WTC11 (cell line): ENCODE data around the gene HYI. TPM values are rescaled to one million over a fixed set of nuclear protein-coding genes. Genes with fewer than 3 reads are reported as not detected.

ENCODE experiments used
- ATAC-seq: fragments of 200-7000 bp; cut with Tn5 transposase; 2 replicates; pipeline ENCODE4 v1.10.0; 2021; ENCODE audit warnings: mild to moderate bottlenecking, moderate library complexity
- CTCF ChIA-PET: fragments of 300-600 bp; sonication (Branson Sonifier 250); formaldehyde crosslinking; loops from one replicate; lab custom pipeline; 2021; ENCODE audit warnings: antibody characterized with exemption; lab: Charles Lee
- POLR2A ChIA-PET: fragments of 350-600 bp; sonication (Branson Sonifier 250); formaldehyde crosslinking; loops from one replicate; lab custom pipeline; 2021; ENCODE audit warnings: antibody characterized with exemption; lab: Charles Lee
- DNase-seq: peaks from one replicate; pipeline ENCODE4 v3.0.0; 2021; ENCODE audit warnings: low spot score
- H3K27ac Mint-ChIP-seq: 2 replicates; pipeline ENCODE4 v1.8.0; 2021; ENCODE audit warnings: mixed read lengths
- H3K27me3 Mint-ChIP-seq: 2 replicates; pipeline ENCODE4 v1.8.0; 2021; ENCODE audit warnings: low read depth, mild to moderate bottlenecking, moderate library complexity, mixed read lengths
- H3K36me3 Mint-ChIP-seq: 2 replicates; pipeline ENCODE4 v1.8.0; 2021; ENCODE audit warnings: mixed read lengths
- H3K4me1 Mint-ChIP-seq: 2 replicates; pipeline ENCODE4 v1.8.0; 2022; ENCODE audit warnings: mixed read lengths
- H3K4me3 Mint-ChIP-seq: 2 replicates; pipeline ENCODE4 v1.8.0; 2021; ENCODE audit warnings: mild to moderate bottlenecking, moderate library complexity, mixed read lengths
- H3K9me3 Mint-ChIP-seq: 2 replicates; pipeline ENCODE4 v1.8.0; 2021; ENCODE audit warnings: mixed read lengths
- ARID4B ChIP-seq: sonication (generic); formaldehyde crosslinking; IDR thresholded peaks from 2 replicates; pipeline ENCODE4 v1.8.0; 2023; ENCODE audit warnings: missing genetic modification reagents, mild to moderate bottlenecking, borderline replicate concordance
- E2F1 ChIP-seq: sonication (generic); formaldehyde crosslinking; IDR thresholded peaks from 2 replicates; pipeline ENCODE4 v1.8.0; 2022; ENCODE audit warnings: mild to moderate bottlenecking, missing genetic modification reagents
- E2F4 ChIP-seq: sonication (generic); formaldehyde crosslinking; IDR thresholded peaks from 2 replicates; pipeline ENCODE4 v1.8.1; 2022; ENCODE audit warnings: low read depth, mild to moderate bottlenecking, moderate library complexity, missing genetic modification reagents, borderline replicate concordance
- EMX1 ChIP-seq: fragments of 250-450 bp; sonication (Bioruptor Pico); IDR thresholded peaks from 2 replicates; pipeline ENCODE4 v1.8.0; 2021; ENCODE audit warnings: mild to moderate bottlenecking
- ETV6 ChIP-seq: sonication (generic); formaldehyde crosslinking; IDR thresholded peaks from 2 replicates; pipeline ENCODE4 v1.8.1; 2022; ENCODE audit warnings: mild to moderate bottlenecking, missing genetic modification reagents
- FOXJ3 ChIP-seq: sonication (generic); formaldehyde crosslinking; IDR thresholded peaks from 2 replicates; pipeline ENCODE4 v1.9.0; 2021; ENCODE audit warnings: missing genetic modification reagents, mild to moderate bottlenecking, borderline replicate concordance
- HMGXB4 ChIP-seq: sonication (generic); formaldehyde crosslinking; IDR thresholded peaks from 2 replicates; pipeline ENCODE4 v1.8.1; 2023; ENCODE audit warnings: mild to moderate bottlenecking, moderate library complexity, missing genetic modification reagents
- IRF1 ChIP-seq: sonication (generic); formaldehyde crosslinking; IDR thresholded peaks from 2 replicates; pipeline ENCODE4 v1.8.0; 2023; ENCODE audit warnings: missing genetic modification reagents
- IRF2 ChIP-seq: sonication (generic); formaldehyde crosslinking; IDR thresholded peaks from 2 replicates; pipeline ENCODE4 v1.8.0; 2022; ENCODE audit warnings: low read depth, missing genetic modification reagents, borderline replicate concordance
- MLX ChIP-seq: sonication (generic); formaldehyde crosslinking; IDR thresholded peaks from 2 replicates; pipeline ENCODE4 v1.8.1; 2023; ENCODE audit warnings: mild to moderate bottlenecking, missing genetic modification reagents, moderate library complexity
- OVOL2 ChIP-seq: fragments of 250-450 bp; sonication (Bioruptor Pico); IDR thresholded peaks from 2 replicates; pipeline ENCODE4 v1.9.0; 2021; ENCODE audit warnings: mild to moderate bottlenecking, borderline replicate concordance
- SOX15 ChIP-seq: fragments of 250-450 bp; sonication (Bioruptor Pico); IDR thresholded peaks from 2 replicates; pipeline ENCODE4 v1.9.0; 2021; ENCODE audit warnings: mild to moderate bottlenecking
- SP1 ChIP-seq: sonication (generic); formaldehyde crosslinking; conservative IDR thresholded peaks from 2 replicates; pipeline ENCODE4 v1.8.1; 2022; ENCODE audit warnings: missing genetic modification reagents
- TP53 ChIP-seq: sonication (generic); formaldehyde crosslinking; IDR thresholded peaks from 2 replicates; pipeline ENCODE4 v1.8.1; 2023; ENCODE audit warnings: mild to moderate bottlenecking, missing genetic modification reagents
- USF2 ChIP-seq: sonication (generic); formaldehyde crosslinking; IDR thresholded peaks from 2 replicates; pipeline ENCODE4 v1.8.1; 2023; ENCODE audit warnings: mild to moderate bottlenecking, missing genetic modification reagents, moderate library complexity
- ZNF138 ChIP-seq: sonication (generic); formaldehyde crosslinking; conservative IDR thresholded peaks from 2 replicates; pipeline ENCODE4 v1.8.1; 2022; ENCODE audit warnings: mild to moderate bottlenecking, moderate library complexity, missing genetic modification reagents
- ZNF317 ChIP-seq: sonication (generic); formaldehyde crosslinking; IDR thresholded peaks from 2 replicates; pipeline ENCODE4 v1.8.1; 2023; ENCODE audit warnings: low read depth, mild to moderate bottlenecking, moderate library complexity, missing genetic modification reagents, borderline replicate concordance
- ZNF423 ChIP-seq: fragments of 250-450 bp; sonication (Bioruptor Pico); IDR thresholded peaks from 2 replicates; pipeline ENCODE4 v2.1.2; 2022; ENCODE audit warnings: mild to moderate bottlenecking, moderate library complexity
- ZNF425 ChIP-seq: fragments of 250-450 bp; sonication (Bioruptor Pico); conservative IDR thresholded peaks from 2 replicates; pipeline ENCODE4 v1.9.0; 2021; ENCODE audit warnings: mild to moderate bottlenecking
- total RNA-seq: library from RNA; stranded (reverse); gene quantifications from 3 replicates; pipeline ENCODE4 v1.2.3, GENCODE V29; 2021

The HYI gene
- total RNA-seq, 1 experiment from 2014 or later = 23.2 TPM

- peaks cover 9% of the 10 kb centered on the region for H3K4me1 Mint-ChIP-seq
- ChIA-PET CTCF (no interaction called here), POLR2A (no interaction called here)
- no peak for DNase-seq
- TF ChIP-seq EMX1 (no peak), SOX15 (CRISPR knock-in tag) (no peak), SP1 (no peak), ZNF423 (CRISPR knock-in tag) (no peak), ARID4B (CRISPR knock-in tag) (no peak), OVOL2 (CRISPR knock-in tag) (no peak), USF2 (no peak), E2F1 (no peak), ZNF425 (CRISPR knock-in tag) (no peak), ZNF317 (CRISPR knock-in tag) (no peak), TP53 (no peak), FOXJ3 (CRISPR knock-in tag) (no peak), HMGXB4 (CRISPR knock-in tag) (no peak)
- TF ChIP-seq, all 79 proteins: peak for 0
- Mint-ChIP-seq H3K36me3 (peaks cover 24% of the 10 kb centered on the region), H3K27me3 (no peaks in the 10 kb centered on the region), H3K4me3 (no peak overlapping the region), H3K9me3 (no peaks in the 10 kb centered on the region), H3K27ac (no peak overlapping the region)
- no peak for ATAC-seq
These were observed 27.5 kb downstream of the HYI start for GRCh38 chr1:43426221-43426620.

GRCh38 chr1:43425045-43425444 is 28.7 kb downstream of the HYI start:
- ATAC-seq (no peak), DNase-seq (no peak)
- H3K4me1 Mint-ChIP-seq = peaks cover 9% of the 10 kb centered on the region
- no peak overlapping the region for H3K4me3 Mint-ChIP-seq
- H3K36me3 Mint-ChIP-seq = peaks cover 25% of the 10 kb centered on the region
- ChIA-PET CTCF (interaction anchor here (1.5 to 1.6 kb wide), 2 partner anchors 11 to 198 kb away, joined by 5 read pairs; no protein-coding TSS in a partner anchor), POLR2A (no interaction called here)
- no peaks in the 10 kb centered on the region for H3K9me3 Mint-ChIP-seq
- no peaks in the 10 kb centered on the region for H3K27me3 Mint-ChIP-seq
- H3K27ac Mint-ChIP-seq = no peak overlapping the region
- TF ChIP-seq MLX (CRISPR knock-in tag) (no peak), ZNF138 (CRISPR knock-in tag) (no peak), E2F4 (CRISPR knock-in tag) (no peak), IRF2 (CRISPR knock-in tag) (no peak), IRF1 (CRISPR knock-in tag) (no peak), ETV6 (CRISPR knock-in tag) (no peak)
